ENCODE data around the gene BABAM1. TPM values are rescaled to one million over a fixed set of nuclear protein-coding genes. Genes with fewer than 3 reads are reported as not detected.

BABAM1 gene
- total RNA-seq, 1 experiment from 2014 or later = 93.3 TPM

DNA sequence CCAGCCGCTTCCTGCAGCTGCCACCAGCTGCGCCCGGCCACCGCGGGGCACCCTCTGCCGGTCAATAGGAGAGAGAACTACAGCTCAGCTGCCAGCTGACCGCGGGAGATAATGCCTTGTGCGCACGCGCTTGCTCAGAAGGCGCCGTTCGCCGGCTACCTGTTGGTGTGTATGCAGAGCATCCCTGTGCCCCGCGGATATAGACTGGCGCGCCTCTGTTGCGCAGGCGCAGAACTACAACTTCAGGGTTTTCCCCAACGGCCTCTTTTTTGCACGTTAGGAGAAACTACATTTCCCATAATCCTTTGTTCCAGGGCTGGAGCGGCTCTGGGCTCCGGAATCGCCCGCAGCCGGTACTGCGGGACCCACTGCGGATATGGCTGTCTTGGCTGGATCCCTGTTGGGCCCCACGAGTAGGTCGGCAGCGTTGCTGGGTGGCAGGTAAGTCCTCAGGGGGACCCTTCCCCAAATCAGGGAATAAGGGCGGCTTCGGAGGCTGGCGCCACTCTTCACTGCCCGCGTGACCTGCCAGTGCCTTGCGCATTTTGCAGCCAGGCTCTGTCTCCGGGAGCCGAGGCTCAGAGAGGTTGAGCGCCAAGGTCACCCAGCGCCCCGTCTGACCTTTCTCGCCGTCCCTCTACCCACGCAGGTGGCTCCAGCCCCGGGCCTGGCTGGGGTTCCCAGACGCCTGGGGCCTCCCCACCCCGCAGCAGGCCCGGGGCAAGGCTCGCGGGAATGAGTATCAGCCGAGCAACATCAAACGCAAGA lies 38.5 kb downstream of the BABAM1 start, which contains the start of gene MRPL34 (continued):
- no peak for TF ChIP-seq EZH2phosphoT487 (IDR thresholded peaks at IDR 0.05; ENCODE audit: borderline replicate concordance)
- no peak for TF ChIP-seq CEBPB (IDR thresholded peaks at IDR 0.05; ENCODE audit: low read depth)
- 0 out of 2 replicates have a peak, but pooled peaks have one; percentile 50 for TF ChIP-seq EGR1 (IDR thresholded peaks at IDR 0.05; ENCODE audit: low read depth)
- TF ChIP-seq EZH2 (IDR thresholded peaks at IDR 0.05) = no peak
- TF ChIP-seq ZNF274 (IDR thresholded peaks at IDR 0.05; ENCODE audit: low read depth, low read length) = no peak

DNA sequence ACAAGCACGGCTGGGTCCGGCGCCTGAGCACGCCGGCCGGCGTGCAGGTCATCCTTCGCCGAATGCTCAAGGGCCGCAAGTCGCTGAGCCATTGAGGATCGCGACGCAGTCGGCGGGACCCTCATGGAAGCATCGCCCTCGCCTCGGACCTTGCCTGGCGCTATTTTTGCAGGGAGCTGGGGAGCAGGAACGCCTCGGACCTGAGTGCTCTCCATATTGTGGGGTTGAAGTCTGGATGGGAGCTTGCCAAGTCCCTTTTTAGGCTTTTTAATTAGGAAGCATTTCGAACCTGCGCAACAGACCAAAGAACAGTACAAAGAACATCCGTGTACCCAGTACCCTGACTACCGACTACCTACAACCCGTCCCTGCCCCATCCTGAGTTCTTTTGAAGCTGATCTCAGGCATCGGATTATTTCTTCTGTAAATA lies 39.1 kb downstream of the BABAM1 start:
- TF ChIP-seq RAD21 (IDR thresholded peaks at IDR 0.05; ENCODE audit: low read depth) (no peak), POLR2A (IDR thresholded peaks at IDR 0.05; ENCODE audit: borderline replicate concordance, extremely low read depth, insufficient read depth, insufficient read length) (no peak), ELF1 (IDR thresholded peaks at IDR 0.05; ENCODE audit: borderline replicate concordance, low read depth) (no peak), CBX3 (IDR thresholded peaks at IDR 0.05; ENCODE audit: low read depth) (no peak), SRF (IDR thresholded peaks at IDR 0.05; ENCODE audit: low read depth) (no peak), SIN3A (IDR thresholded peaks at IDR 0.05; ENCODE audit: low read depth) (no peak), FOSL1 (IDR thresholded peaks at IDR 0.05; ENCODE audit: low read depth) (no peak), TCF7L2 (IDR thresholded peaks at IDR 0.05; ENCODE audit: borderline replicate concordance, extremely low read depth, insufficient read depth, insufficient read length) (no peak), ZFX (IDR thresholded peaks at IDR 0.05) (peak; percentile 58), EZH2phosphoT487 (IDR thresholded peaks at IDR 0.05; ENCODE audit: borderline replicate concordance) (no peak), EGR1 (IDR thresholded peaks at IDR 0.05; ENCODE audit: low read depth) (no peak)
- TF ChIP-seq, protein P1, sequence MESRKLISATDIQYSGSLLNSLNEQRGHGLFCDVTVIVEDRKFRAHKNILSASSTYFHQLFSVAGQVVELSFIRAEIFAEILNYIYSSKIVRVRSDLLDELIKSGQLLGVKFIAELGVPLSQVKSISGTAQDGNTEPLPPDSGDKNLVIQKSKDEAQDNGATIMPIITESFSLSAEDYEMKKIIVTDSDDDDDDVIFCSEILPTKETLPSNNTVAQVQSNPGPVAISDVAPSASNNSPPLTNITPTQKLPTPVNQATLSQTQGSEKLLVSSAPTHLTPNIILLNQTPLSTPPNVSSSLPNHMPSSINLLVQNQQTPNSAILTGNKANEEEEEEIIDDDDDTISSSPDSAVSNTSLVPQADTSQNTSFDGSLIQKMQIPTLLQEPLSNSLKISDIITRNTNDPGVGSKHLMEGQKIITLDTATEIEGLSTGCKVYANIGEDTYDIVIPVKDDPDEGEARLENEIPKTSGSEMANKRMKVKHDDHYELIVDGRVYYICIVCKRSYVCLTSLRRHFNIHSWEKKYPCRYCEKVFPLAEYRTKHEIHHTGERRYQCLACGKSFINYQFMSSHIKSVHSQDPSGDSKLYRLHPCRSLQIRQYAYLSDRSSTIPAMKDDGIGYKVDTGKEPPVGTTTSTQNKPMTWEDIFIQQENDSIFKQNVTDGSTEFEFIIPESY (IDR thresholded peaks at IDR 0.05; ENCODE audit: extremely low read depth, insufficient replicate concordance, low read length) = no peak
- TF ChIP-seq, protein P2, sequence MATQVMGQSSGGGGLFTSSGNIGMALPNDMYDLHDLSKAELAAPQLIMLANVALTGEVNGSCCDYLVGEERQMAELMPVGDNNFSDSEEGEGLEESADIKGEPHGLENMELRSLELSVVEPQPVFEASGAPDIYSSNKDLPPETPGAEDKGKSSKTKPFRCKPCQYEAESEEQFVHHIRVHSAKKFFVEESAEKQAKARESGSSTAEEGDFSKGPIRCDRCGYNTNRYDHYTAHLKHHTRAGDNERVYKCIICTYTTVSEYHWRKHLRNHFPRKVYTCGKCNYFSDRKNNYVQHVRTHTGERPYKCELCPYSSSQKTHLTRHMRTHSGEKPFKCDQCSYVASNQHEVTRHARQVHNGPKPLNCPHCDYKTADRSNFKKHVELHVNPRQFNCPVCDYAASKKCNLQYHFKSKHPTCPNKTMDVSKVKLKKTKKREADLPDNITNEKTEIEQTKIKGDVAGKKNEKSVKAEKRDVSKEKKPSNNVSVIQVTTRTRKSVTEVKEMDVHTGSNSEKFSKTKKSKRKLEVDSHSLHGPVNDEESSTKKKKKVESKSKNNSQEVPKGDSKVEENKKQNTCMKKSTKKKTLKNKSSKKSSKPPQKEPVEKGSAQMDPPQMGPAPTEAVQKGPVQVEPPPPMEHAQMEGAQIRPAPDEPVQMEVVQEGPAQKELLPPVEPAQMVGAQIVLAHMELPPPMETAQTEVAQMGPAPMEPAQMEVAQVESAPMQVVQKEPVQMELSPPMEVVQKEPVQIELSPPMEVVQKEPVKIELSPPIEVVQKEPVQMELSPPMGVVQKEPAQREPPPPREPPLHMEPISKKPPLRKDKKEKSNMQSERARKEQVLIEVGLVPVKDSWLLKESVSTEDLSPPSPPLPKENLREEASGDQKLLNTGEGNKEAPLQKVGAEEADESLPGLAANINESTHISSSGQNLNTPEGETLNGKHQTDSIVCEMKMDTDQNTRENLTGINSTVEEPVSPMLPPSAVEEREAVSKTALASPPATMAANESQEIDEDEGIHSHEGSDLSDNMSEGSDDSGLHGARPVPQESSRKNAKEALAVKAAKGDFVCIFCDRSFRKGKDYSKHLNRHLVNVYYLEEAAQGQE (IDR thresholded peaks at IDR 0.05; ENCODE audit: low read depth) = no peak
- TF ChIP-seq, protein P3, sequence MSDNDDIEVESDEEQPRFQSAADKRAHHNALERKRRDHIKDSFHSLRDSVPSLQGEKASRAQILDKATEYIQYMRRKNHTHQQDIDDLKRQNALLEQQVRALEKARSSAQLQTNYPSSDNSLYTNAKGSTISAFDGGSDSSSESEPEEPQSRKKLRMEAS (IDR thresholded peaks at IDR 0.05) = peak; percentile 54
- Histone ChIP-seq H3K36me3 (ENCODE audit: control insufficient read depth in 1 of 2, insufficient read depth in 2 of 2, low read length in 2 of 2) (no peaks in the 10 kb centered on the region), H3K9me3 (ENCODE audit: control insufficient read depth in 1 of 2, insufficient read depth in 1 of 2, low read depth in 1 of 2, low read length in 2 of 2) (no peaks in the 10 kb centered on the region), H3K9ac (ENCODE audit: low read length) (peak overlapping the region; percentile 96), H2AFZ (ENCODE audit: low read depth, low read length, poor library complexity, severe bottlenecking) (no peak overlapping the region), H4K20me1 (ENCODE audit: insufficient read depth) (no peaks in the 10 kb centered on the region), H3K4me2 (ENCODE audit: low read length) (peak overlapping the region; percentile 97), H3K79me2 (ENCODE audit: insufficient read depth, low read length) (peaks cover 32% of the 10 kb centered on the region), H3K9me2 (ENCODE audit: insufficient read depth) (no peaks in the 10 kb centered on the region), H3K27me3 (ENCODE audit: insufficient read depth, low read length) (no peaks in the 10 kb centered on the region), H3K4me1 (ENCODE audit: control insufficient read depth in 1 of 2, insufficient read depth in 2 of 2, low read length in 2 of 2) (peaks cover 46 to 72% of the 10 kb centered on the region in 2 experiments), H3K27ac (ENCODE audit: low read depth, low read length) (peak overlapping the region; percentile 92), H3K4me3 (replicated peaks in 1 of 2; ENCODE audit: low read depth in 1 of 2, low read length in 2 of 2) (peak overlapping the region; percentile 81 to 85)
- no peak for DNase-seq (ENCODE audit: low read depth, low spot score)
- ChIA-PET RAD21 (ENCODE audit: low non-redundant PET in 1 of 2, low total read pairs in 2 of 2, uncharacterized antibody in 2 of 2, unreplicated experiment in 2 of 2) (no interaction called here), CTCF (interaction anchor here (0.5 to 1.6 kb wide), 3 partner anchors 27 to 80 kb away, joined by 3 to 5 read pairs (median 3); no protein-coding TSS in a partner anchor), POLR2A (interaction anchor here (0.9 to 1.6 kb wide), 3 partner anchors 11 to 26 kb away, joined by 3 to 5 read pairs (median 3); no protein-coding TSS in a partner anchor)
- no TSS peak for BruUV-seq (replicated peaks)
- ATAC-seq = no peak
- intact Hi-C loops (cut with micrococcal nuclease) = no loop called here
